ENCODE results near the gene LRP6.
"Not testable (repeated sequence)": the region's sequence is repeated elsewhere in the genome, so short reads cannot be mapped to it uniquely, and the experiment has no call there.

LRP6 gene

GRCh38 chr12:12266873-12267741 is at the start of gene LRP6:
Gene LRP6 (minus strand): TSS chr12:12267044. CDS start chr12:12266735, 309 bp downstream.
- no peak for DNase-seq

GRCh38 chr12:12315838-12316237 is 49.0 kb upstream of the LRP6 start:
- DNase-seq: no peak

DNA sequence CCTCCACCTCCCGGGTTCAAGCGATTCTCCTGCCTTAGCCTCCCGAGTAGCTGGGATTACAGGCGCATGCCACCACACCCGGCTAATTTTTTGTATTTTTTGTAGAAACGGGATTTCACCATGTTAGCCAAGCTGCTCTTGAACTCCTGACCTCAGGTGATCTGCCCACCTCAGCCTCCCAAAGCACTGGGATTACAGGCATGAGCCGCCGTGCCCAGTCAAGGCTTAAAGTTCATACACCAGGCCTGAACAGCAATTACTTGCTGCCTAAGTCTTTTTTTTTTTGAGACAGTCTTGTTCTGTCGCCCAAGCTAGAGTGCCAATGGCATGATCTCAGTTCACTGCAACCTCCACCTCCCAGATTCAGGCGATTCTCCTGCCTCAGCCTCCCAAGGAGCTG is 43.9 kb upstream of the LRP6 start:
- not testable (repeated sequence) for DNase-seq

DNA sequence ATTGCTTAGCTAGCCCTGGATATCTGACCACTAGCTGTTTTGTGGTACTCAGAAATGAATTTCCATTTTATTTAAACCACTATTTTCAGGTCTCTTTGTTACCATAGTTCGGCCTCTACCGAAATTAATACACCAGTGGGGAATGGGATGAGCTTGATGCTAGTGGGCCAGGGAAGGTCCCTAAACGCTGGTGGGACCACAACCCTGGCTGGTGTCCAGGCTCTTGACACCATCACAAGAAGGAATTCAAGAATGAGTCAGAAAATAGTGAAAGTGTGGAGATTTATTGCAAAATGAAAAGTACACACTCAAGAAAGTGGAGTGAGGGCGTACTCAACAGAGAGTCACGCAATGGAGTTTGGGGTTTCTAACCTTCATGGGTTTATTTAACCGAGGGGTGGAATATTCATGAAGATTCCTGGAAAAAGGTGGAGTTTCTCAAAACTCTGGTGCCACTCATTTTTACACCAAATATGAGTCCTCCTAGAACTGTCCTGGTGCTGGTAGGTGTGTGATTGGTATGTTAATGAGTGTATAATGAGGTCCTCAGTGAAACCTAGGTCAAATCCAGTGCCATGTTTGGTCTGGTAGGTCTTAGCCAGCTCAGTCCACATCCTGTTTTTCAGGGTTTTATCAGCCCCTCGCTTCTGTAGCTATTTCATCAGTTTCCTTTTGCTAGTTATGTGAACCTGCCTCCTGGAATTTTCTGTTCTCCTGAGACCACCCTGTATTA is 38.9 kb upstream of the LRP6 start:
- no peak for DNase-seq

GRCh38 chr12:12302976-12303375 is 36.1 kb upstream of the LRP6 start:
- no peak for DNase-seq

DNA sequence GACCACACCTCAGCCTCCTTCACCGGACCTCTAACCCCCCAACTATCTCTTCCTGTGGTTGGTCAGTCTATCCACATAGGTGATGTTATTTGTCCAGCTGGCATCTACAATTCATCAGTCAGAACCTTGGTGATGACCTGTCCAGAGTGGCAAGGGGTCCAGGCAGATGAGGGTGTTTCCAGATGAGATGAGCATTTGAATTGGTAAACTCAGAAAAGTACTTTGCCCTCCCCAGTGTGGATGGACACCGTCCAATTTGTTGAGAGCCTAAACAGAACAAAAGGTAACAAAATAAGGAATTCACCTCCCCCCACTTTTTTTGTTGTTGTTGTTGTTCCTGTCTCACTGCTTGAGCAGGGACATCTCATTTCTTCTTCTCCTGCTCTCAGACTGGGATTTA is 34.3 kb upstream of the LRP6 start:
- DNase-seq: no peak

DNA sequence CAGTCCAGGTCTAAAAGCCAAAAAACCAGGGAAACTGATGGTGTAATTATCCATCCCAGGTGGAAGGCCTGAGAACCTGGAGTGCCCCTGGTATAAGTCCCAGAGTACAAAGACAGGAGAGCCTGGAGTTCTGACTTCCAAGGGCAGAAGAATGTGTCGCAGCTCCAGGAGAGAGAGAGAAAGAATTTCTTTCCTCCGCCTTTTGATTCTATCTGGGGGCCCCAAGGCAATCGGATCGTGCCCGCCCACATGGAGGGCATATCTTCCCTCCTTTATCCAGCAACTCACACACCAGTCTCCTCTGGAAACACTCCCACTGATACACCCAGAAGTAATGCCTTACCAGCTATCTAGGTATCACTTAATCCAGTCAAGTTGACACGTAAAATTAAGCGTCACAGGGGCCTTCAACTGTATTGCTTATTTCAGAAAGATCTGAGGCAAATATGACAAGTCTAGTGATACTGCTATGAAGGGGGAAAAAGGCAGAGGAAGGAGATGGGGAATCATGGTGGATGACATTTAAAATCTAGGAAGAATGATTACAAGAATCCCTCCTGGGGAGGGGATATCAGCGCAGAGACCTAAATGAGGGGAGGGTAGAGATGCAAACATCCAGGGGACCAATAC is 30.5 kb upstream of the LRP6 start:
- no peak for DNase-seq

DNA sequence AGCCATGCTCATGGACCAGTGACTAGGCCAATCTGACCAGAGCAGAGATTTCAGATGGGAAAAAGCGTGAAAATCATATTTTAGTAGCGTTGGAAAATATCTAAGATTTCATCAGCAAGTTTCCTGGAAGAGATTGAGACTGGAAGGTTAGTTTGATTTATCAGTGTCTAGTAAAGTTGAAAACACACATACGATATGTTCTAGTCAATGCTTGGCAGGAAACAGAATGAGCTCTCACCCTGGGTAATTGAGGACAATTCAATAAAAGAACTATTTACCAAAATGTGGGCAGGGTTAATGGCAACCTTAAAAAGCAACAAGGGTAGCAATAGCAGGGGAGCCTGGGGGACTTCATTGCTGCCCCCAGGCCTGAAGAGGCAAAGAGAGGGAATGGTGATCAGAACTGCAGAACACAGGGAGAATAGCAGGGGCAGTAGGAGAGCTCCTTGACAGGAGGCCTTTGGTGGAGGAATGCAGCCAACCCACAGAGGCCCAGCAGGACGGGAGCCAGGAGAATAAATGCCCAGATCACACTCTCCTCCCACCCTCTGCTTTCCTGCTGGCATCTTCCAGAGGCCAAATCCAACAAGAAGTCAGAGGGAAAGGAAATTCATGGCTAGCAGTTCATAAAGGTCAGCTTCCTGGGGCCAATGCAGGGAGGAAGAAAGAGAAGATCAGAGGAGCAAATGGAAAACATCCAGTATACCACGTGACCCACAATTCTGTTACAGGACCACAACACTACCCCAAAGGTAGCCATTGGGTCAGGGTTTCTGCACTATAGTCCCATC is 27.6 kb upstream of the LRP6 start:
- no peak for DNase-seq

DNA sequence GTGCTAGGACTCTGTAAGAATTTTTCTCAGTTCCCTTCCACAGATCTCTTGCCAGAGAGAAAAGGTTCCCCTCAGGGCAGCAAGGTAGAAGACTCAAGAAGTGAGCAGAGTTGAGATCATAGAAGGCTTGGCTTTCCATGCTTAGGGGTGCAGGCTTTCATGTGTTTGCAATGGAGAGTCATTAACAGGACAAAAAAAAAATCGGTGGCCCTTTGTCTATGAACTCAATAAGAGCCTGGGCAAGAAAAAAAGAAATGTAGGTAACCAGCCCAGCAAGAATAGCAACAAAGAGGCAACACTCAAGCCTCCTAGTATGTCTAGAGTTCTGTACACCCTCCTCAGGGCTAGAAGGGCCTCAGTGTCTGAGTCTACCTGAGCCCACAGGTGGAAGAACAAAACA is 23.4 kb upstream of the LRP6 start:
- no peak for DNase-seq

GRCh38 chr12:12286441-12286840 is 19.6 kb upstream of the LRP6 start:
- no peak for DNase-seq

GRCh38 chr12:12282761-12283425 is 16.0 kb upstream of the LRP6 start:
- no peak for DNase-seq

GRCh38 chr12:12282202-12282601 is 15.4 kb upstream of the LRP6 start:
- no peak for DNase-seq

DNA sequence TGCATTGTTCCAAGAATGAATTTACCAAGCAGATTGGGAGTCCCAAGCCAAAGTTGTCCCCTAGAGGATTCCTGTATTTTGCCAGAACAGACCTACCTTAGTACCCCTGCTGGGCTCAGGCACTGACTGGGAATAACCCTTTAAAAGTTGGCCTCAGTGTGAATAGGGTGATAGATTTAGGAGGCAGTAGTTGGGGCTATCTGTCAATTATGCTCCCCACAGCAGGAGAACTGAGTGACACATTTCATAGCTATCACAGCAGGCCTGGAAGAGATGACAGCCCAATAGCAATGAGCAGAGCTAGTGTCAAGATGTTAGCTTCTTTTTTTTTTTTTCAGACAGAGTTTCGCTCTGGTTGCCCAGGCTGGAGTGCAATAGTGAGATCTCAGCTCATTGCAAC is 14.3 kb upstream of the LRP6 start:
- DNase-seq: no peak

GRCh38 chr12:12278899-12279298 is 12.1 kb upstream of the LRP6 start:
- no peak for DNase-seq

GRCh38 chr12:12275874-12276273 is 9.0 kb upstream of the LRP6 start:
- no peak for DNase-seq

DNA sequence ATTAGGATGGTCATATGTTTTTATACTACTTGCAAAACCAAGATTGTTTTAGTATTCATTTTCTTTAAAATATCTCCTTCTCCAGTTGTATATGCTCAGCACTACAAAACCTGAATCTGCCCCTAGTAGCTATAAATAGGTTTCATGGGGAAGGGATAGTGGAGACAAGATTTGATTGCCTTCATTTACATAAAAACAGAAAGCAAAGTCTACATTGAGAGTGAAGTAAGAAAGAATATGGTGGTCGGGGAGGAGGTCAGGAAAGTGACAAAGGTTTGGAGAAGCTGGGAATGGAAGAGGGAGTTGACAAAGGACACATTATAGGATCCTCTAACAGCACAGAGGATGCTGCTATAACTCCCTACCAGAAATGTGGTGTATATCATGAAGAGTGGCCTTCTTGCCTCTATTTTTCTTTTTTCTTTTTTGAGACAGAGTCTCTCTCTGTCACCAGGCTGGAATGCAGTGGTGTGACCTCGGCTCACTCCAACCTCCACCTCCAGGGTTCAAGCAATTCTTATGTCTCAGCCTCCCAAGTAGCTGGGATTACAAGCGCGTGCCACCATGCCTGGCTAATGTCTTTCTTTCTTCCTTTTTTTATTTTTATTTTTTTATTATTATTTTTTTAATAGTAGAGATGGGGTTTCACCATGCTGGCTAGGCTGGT is 6.6 kb upstream of the LRP6 start:
- DNase-seq: no peak

DNA sequence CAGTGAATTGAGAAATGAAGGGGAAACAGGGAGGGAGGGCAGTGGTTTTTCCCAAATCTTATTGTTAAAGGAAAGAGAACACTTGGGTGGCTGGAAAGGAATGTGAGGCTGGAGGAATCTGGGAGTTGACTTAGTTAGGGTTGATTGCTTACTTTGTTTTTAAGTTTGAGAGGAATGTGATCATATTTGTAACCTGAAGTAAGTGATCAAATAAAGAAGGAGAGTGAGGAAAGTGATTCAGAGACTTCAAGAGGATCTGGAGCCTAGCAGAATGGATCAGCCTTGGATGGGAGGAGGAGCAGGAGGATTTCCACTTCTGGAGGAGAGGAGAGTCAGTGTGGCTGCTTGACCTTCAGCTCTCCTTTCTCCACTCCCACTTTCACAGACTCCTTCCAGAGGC is 6.0 kb upstream of the LRP6 start:
- no peak for DNase-seq

DNA sequence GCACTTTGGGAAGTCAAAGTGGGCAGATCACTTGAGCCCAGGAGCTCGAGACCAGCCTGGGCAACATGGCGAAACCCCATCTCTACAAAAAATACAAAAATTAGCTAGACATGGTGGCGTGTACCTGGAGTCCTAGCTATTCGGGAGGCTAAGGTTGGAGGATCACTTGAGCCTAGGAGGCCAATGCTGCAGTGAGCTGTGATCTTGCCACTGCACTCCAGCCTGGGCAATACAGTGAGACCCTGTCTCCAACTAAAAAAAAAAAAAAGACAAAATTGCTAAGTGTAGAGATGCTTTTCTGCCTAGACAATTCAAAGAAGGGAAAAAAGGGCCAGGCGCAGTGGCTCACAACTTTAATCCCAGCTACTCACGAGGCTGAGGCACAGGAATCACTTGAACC is 3.4 kb upstream of the LRP6 start:
- DNase-seq: no peak

- no peak for DNase-seq
These were observed 927 bp upstream of the LRP6 start for GRCh38 chr12:12267742-12268200.

- DNase-seq: no peak
These were observed 413 bp downstream of the LRP6 start for GRCh38 chr12:12266389-12266872.

DNA sequence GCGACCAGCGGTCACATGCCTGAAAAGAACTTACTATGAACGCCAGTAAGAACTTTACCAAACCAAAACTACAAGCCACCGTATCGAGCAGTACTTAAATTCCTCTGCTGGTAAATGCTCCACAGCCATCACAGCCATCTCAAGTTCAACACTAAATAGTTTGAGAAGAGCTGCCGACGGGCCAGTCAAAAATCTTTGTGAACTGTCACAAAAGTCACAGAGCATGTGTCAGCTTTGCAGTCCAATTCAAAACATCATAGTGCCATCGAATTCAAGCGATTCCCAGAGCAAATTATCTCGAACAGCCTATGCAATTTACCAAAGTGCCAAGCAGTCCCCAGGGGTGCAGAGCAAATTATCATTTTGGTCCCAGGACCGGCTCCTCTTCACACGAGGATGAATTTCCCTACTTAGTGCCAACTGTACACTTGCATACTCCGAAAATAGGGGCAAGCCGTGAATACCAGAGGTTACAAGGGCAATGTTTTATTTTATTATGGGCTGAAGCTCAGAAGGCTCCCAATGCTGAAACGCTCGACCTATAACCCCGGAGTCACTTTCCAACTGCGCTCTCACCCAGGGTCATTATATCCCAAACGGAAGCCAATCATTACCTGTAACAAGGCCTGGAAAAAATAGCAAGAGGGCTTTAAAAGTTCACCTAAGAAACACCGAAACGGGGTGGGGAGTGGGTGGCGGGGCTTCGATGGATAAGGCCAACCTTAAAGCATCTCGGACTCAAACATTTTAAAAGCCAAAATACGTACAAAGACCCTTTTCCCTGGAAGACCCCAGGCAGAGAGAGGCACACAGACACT is 1.1 kb downstream of the LRP6 start:
- DNase-seq: no peak
